Heart left ventricle (tissue), 16 donors: ENCODE results near the gene CDK19. TPM values are rescaled to one million over a fixed set of nuclear protein-coding genes. Genes with fewer than 3 reads are reported as not detected.

Experiments
- ATAC-seq, 4 donors: fragments of 200-7000 bp; cut with Tn5 transposase; one replicate each; pipeline ENCODE4 v1.9.1; 2020 to 2022; ENCODE audit warnings: moderate library complexity in 4 of 4, mild to moderate bottlenecking in 3 of 4, moderate number of reproducible peaks in 1 of 4
- DNase-seq, 5 donors: peaks; one replicate each; pipeline ENCODE4 v3.0.0-alpha.2; 2020
- H3K27ac ChIP-seq, 12 donors: fragments of 200-600 bp; sonication (generic) in 4 of 12; one replicate each; pipeline versions ENCODE4 v1.5.0 to v1.8.0; 2016 to 2022; ENCODE audit warnings: mild to moderate bottlenecking in 2 of 12
- H3K27me3 ChIP-seq, 9 donors: fragments of 200-600 bp; sonication (generic) in 2 of 9; one replicate each; pipeline versions ENCODE4 v1.5.1 to v1.8.0; 2016 to 2022; ENCODE audit warnings: mild to moderate bottlenecking in 3 of 9
- H3K36me3 ChIP-seq, 9 donors: fragments of 200-600 bp; sonication (generic) in 2 of 9; one replicate each; pipeline versions ENCODE4 v1.5.0 to v1.8.0; 2018 to 2022; ENCODE audit warnings: mild to moderate bottlenecking in 2 of 9
- H3K4me1 ChIP-seq, 12 donors: fragments of 200-600 bp; sonication (generic) in 4 of 12; one replicate each; pipeline versions ENCODE4 v1.5.0 to v1.8.0; 2016 to 2022; ENCODE audit warnings: mild to moderate bottlenecking in 3 of 12
- H3K4me3 ChIP-seq, 12 donors: fragments of 200-600 bp; sonication (generic) in 4 of 12; one replicate each; pipeline versions ENCODE4 v1.5.0 to v1.8.0; 2017 to 2022; ENCODE audit warnings: mild to moderate bottlenecking in 9 of 12, moderate library complexity in 4 of 12
- H3K9me3 ChIP-seq, 12 donors: fragments of 200-600 bp; sonication (generic) in 4 of 12; one replicate each; pipeline versions ENCODE4 v1.5.0 to v1.8.0; 2016 to 2022; ENCODE audit warnings: mild to moderate bottlenecking in 1 of 12
- CTCF ChIP-seq, 12 donors: fragments of 200-600 bp; sonication (generic) in 4 of 12; IDR thresholded peaks; one replicate each; pipeline versions ENCODE4 v1.5.0 to v1.8.0; 2018 to 2022; ENCODE audit warnings: antibody characterized with exemption in 12 of 12, mild to moderate bottlenecking in 5 of 12
- POLR2A ChIP-seq, 2 donors: fragments of 450-650 bp; IDR thresholded peaks; one replicate each; pipeline ENCODE4 v1.6.1; 2017; ENCODE audit warnings: antibody characterized with exemption in 2 of 2, mild to moderate bottlenecking in 2 of 2, moderate library complexity in 2 of 2
- WGBS, 4 donors: extraction: QIAGEN DNeasy Blood & Tissue Kit in 2 of 4; methylation state at CpG; one replicate each; pipeline versions ENCODE4 v1.1.5 to v1.1.7; 2013 to 2018; 5-methylcytosine and 5-hydroxymethylcytosine counted together
- intact Hi-C, 10 donors: fragments of 100-400 bp; cut with DNase I; formaldehyde crosslinking; loops; one replicate each; pipeline versions ENCODE4 v1.11.1 to v1.14.2; 2022
- polyA plus RNA-seq, 2 donors: library from polyadenylated mRNA; stranded (reverse); fragments of 200-250 nt; gene quantifications; one replicate each; pipeline ENCODE4 v1.2.3, GENCODE V29; 2013
- total RNA-seq, 9 donors: library from RNA; depleted of rRNA in 2 of 9; stranded (reverse); fragments of >200 nt in 2 of 9; fragmentation: NEBNext Ultra II Directional in 3 of 9; extraction: Animal tissue kit (Norgen Biotek cat#: 25700) in 3 of 9; gene quantifications; one replicate each; pipeline versions ENCODE4 v1.1.0 to v1.2.4, GENCODE V29; 2016 to 2023
- donor health status: ischemic (EF 13 %, LVEDD 7.1; RV severe dilation, severe dysfunction).
- donor health status: healthy with polysubstance abuse.
- donor health status: DM: no; HTN: yes; CAD: no.
- donor health status: DM: no; HTN: no; CAD: no.
- donor health status: ischemic (EF 25% LVEDD 6.9; RV normal size, moderate dysfunction).
- donor health status: ischemic (EF 25% LVEDD 5.7; RV mildly dilated, moderate dysfunction).
- donor health status: healthy.
- donor health status: DM: yes; HTN: yes; CAD: no.
- donor health status: ischemic (EF 35%, LVEDD 5.7; RV mildly dilated, moderate dysfunction).
- donor health status: nonischemic (EF 11% LVEDD 7.7; RV severe dilation, severe dysfunction).
- donor health status: DM: yes; HTN: yes; CAD: no.
- donor health status: PGD.
- donor health status: ischemic (EF 29% LVEDD 5.4; RV normal size, mild dysfunction).
- donor health status: nonischemic (EF 23%, LVEDD 6.1; RV moderate dilation, normal function).

Gene CDK19
- total and polyA plus RNA-seq, 11 donors: 3.8 to 16.3 (median 8.3) TPM

- intact Hi-C loops: loop anchor here in 8 of 10 donors (2.0 to 10.0 kb wide), 8 partner anchors 61 to 289 kb away; partner anchors contain the start of genes GTF3C6 (in 3 of the 8), AMD1 (in 2 of the 8) and RPF2 (in 1 of the 8)
- peak overlapping the region in 11 of 12 donors; percentile 73 to 98 (median 94) for H3K4me3 ChIP-seq
- no peak for DNase-seq
- 77 to 85% (median 79%) methylated on average over 8 of the region's 8 CpGs for WGBS, 4 donors
- H3K27ac ChIP-seq: peak overlapping the region in 3 of 12 donors; percentile 94 to 98 (median 97)
- H3K27me3 ChIP-seq: no peaks in the 10 kb centered on the region
- H3K4me1 ChIP-seq: peaks cover 0 to 37% (median 10%) of the 10 kb centered on the region in 12 donors
- no peak for ATAC-seq
- H3K9me3 ChIP-seq: peaks cover 0 to 4% (median 0%) of the 10 kb centered on the region in 12 donors
- H3K36me3 ChIP-seq: no peaks in the 10 kb centered on the region
- TF ChIP-seq CTCF (IDR thresholded peaks at IDR 0.05) (no peak), POLR2A (IDR thresholded peaks at IDR 0.05) (no peak)
These were observed 1.7 kb downstream of the CDK19 start for GRCh38 chr6:110813338-110814101.

GRCh38 chr6:110812719-110813118 lies 2.5 kb downstream of the CDK19 start:
- no peak overlapping the region for H3K27ac ChIP-seq
- peaks cover 0 to 34% (median 10%) of the 10 kb centered on the region in 12 donors for H3K4me1 ChIP-seq
- no peaks in the 10 kb centered on the region for H3K27me3 ChIP-seq
- H3K4me3 ChIP-seq: no peak overlapping the region
- ATAC-seq (no peak), DNase-seq (no peak)
- TF ChIP-seq POLR2A (IDR thresholded peaks at IDR 0.05) (no peak), CTCF (IDR thresholded peaks at IDR 0.05) (no peak)
- H3K9me3 ChIP-seq: peaks cover 0 to 4% (median 0%) of the 10 kb centered on the region in 12 donors
- no peaks in the 10 kb centered on the region for H3K36me3 ChIP-seq
- WGBS, 4 donors: 94 to 97% (median 97%) methylated on average over 4 of the region's 4 CpGs
- intact Hi-C loops: loop anchor here in 8 of 10 donors (5.0 to 10.0 kb wide), 7 partner anchors 128 to 288 kb away; partner anchors contain the start of genes GTF3C6 (in 3 of the 8) and RPF2 (in 1 of the 8)

GRCh38 chr6:110810896-110811586 lies 4.2 kb downstream of the CDK19 start:
- ATAC-seq (no peak), DNase-seq (no peak)
- TF ChIP-seq POLR2A (IDR thresholded peaks at IDR 0.05): no peak
- TF ChIP-seq CTCF (IDR thresholded peaks at IDR 0.05): no peak
- Histone ChIP-seq H3K9me3 (peaks cover 0 to 4% (median 0%) of the 10 kb centered on the region in 12 donors), H3K4me1 (peaks cover 3 to 20% (median 13%) of the 10 kb centered on the region in 12 donors), H3K27ac (no peak overlapping the region), H3K27me3 (no peaks in the 10 kb centered on the region), H3K4me3 (no peak overlapping the region), H3K36me3 (no peaks in the 10 kb centered on the region)
- intact Hi-C loops: loop anchor here in 8 of 10 donors (2.0 to 10.0 kb wide), 8 partner anchors 78 to 286 kb away; partner anchors contain the start of genes GTF3C6 (in 3 of the 8) and RPF2 (in 1 of the 8)
- 94 to 96% (median 96%) methylated on average over 10 of the region's 10 CpGs for WGBS, 4 donors
